AG08396 (cell line): ENCODE data around the gene CDK5RAP2.

Experiments used
- DNase-seq: peaks from one replicate; pipeline ENCODE4 v3.0.0; 2012; ENCODE audit warnings: low spot score, mixed read lengths

CDK5RAP2 gene

DNA sequence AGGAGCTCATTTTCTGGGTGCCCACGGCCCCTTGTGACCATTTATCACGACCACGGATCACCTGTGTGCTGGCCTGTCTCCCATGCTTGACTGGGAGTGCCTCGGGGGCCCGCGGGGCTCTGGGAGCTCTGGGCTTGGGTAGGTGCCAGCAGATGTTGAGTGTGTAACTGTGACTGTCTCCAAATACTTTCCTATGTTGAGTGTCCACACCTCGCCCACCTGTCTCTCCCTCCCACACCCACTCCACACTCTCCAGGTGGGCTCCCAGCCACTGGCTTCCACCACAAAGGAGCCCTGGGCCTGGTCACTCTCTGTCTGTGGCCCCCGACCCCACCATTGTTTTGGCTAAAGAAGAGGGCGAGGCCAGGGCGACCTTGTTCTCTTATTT is 196.4 kb downstream of the CDK5RAP2 start:
- no peak for DNase-seq

DNA sequence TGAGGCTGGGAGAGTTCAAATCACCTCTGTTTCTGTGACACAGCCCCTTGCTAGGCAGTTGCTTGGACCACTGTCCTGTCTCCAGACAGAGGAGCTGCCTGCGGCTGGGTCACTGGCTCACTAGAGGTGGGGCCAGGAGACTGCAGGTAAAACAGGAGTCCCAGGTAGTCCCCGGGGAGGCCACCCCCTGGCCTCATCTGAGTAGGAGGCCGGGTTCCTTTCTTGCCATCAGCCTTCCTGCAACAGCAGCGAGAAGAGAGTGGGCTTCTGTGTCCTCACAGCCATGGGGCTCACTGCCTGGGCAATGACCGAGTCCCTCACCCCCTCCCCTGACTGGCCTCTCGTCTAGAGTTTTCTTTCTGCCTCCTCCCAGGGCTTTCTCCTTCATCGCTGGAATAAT is 197.5 kb downstream of the CDK5RAP2 start:
- DNase-seq, result no peak

DNA sequence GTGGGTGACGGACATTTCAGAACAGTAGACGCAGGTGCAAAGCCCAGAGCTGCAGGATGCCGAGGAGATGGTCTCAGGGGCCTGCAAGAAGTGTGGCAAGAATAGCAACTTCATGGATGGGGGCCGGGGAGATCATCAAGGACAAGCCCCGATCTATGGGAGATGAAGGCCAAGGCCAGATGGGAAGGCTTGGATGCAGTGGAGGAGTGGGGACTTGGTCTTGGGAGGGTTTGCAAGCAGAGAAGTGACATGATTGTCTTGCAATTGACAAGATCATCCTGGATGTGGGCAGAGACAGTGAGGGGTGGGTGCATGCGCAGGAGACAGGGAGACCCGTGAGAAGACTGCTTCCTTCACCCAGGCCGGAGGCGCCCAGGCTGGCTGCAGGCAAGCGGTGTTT is 198.1 kb downstream of the CDK5RAP2 start:
- DNase-seq, result no peak

DNA sequence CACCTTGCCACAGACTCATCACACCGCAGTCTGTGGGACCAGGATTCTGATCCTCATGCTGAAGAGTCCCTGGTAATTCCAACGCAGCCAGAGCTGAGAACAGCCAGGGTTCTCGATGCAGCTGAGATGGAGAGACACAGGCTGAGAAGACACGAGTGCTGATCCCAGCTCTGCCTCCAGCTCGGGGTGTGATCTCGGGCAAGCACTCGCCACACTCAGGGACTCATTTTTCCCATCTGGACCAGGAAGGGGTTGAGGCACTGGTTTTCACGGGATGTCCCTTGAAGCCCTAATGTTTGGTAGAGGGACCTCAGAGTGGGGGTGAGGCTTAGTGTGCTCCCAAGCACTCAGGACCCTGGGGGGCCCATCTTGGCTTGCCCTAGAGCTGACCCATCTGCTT is 200.4 kb downstream of the CDK5RAP2 start:
- no peak for DNase-seq

DNA sequence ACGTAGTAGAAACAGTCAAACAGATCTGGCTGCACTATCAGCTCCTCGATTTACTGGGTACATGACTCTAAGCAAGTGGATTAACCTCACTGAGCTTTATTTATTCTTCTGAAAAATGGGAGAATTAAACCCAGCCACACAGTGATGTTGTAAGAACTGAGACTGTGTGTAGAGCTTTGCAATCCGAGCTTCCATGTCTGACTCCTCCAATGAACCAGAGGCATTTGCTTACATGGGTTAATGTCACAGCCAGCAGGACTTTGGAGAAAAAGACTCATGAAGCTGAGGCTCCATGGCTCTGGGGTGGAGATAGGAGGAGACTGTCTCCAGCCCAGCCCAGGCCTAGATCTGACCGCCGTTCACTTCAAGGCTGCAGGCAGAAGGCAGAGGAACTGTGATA is 201.3 kb downstream of the CDK5RAP2 start:
- no peak for DNase-seq

DNA sequence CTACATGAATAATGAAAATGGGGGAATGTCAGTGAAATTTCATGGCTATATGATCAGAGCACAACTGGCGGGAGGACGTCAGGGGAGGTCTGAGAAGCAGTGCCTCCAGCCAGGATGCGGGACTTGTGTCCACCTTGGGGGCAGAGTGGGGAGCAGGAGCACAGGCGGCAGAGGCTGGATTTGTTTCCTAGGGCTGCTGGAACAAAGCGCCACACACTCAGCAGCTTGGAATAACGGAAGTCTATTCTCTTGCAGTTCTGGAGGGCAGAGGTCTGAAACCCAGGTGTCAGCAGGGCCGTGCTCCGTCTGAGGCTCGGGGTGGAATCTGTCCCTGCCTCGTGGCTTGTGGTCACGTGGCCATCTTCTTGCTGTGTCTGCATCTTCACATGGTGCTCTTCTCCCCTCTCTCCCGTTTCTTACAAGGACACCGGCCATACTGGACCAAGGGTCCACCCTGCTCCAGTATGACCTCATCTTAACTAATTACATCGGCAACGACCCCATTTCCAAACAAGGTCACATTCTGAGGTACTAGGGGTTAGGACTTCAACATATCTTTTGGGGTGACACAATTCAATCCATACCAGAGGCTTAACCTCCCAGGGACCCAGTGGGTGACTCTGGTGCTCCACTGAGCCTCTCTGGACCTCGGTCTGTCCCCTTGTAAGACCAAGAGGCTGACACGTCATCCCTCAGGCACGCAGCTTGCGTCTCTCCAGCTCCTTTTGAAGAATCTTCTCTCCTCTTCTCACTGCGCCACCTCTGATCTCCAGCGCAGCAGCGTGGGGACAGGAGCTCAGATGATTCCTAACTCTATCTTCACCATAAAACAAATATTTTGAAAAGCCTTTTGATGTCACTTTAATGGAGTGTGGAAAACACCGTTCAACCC is 202.5 kb downstream of the CDK5RAP2 start:
- DNase-seq, result peak; percentile 54

DNA sequence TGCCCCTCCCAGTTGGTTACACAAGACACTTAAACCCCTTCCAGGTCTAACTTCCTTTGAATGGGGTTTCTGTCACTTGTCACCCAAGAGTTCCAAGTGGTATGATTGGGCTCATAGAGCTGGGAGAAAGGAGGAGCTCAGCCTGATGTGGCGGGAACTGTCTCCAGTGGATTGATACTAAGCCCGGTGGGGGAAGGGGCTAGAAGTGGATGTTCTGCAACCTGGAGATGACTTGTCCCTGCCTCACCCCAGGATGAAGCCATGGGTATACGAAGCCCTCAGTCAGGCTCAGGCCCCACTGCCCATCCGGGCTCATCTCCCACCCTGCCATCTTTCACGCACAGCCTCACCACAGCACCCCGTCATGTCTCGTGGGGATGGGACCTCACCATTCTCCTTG is 203.9 kb downstream of the CDK5RAP2 start:
- DNase-seq, result no peak

DNA sequence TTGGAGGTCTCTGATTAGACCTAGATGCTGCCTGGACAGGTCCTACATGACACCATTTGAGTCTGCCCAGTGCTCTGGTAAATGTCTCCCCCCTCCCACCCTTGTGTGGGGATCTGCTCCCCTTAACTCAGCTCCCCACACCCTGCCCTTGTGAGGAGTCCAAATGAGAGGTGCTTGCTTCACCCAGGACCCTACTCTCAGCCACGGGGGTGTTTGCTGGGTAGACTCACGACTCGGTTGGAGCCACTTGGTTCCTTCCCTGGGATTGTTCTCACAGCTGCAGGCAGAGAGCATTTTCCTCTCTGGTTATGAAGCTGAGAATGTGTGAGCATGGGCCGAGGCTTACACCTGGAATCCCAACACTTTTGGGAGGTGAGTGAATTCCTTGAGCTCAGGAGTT is 204.7 kb downstream of the CDK5RAP2 start:
- DNase-seq, result no peak

DNA sequence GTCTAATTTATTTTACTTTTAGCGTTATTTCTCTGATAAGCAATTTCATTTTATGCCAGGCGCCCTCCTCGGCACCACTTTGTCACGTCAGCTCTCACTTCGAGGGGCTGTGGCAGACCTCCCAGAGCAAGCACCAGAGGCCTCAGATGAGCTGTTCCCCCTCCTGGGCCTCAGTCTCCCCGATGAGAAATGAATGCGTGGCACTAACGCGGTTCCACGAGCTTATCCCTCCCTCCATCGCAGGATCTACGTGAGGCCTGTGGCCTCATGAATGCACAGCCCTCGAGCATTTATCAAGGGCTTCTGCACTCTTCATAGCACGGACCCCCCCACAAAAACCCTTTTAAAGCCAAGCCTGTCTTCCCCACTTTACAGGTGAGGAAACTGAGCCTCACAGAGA is 205.2 kb downstream of the CDK5RAP2 start:
- DNase-seq, result no peak

DNA sequence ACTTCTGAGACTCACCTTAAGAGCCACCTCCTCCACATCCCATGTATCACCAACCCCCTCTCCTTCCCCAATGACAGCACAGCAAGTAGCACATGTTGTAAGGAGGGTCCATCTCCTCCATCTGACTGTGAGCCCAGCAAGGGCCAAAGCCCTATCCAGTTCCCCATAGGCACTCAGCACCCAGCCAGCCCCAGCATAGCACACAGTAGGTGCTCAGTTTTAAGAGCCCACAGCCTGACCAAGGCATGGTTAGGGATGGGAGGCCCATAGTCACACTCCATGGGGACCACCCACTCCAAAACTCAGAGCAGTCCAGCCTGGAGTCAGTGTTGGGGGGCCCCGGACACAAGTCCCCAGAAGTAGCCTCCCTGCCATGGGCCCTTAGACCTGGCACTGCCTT is 205.7 kb downstream of the CDK5RAP2 start:
- DNase-seq, result no peak

DNA sequence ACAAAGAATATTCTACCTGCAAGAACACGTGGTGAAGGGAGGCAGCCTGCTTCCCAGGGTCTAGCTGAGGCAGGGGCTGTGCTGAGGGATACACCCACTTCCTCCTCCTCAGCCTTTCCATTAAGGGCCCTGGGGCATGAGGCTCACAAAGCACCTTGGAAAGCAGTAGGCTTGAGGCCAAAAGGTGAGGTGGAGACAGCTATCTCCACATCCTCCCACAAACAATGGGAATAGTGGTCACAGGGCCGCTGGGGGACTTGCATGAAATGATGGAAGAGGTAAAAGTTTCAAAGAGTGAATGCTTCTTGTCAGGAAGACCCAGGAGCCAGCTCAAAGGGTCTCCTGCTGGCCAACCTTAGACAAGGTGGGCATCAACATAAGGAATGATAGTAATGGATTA is 207.9 kb downstream of the CDK5RAP2 start:
- DNase-seq, result no peak

DNA sequence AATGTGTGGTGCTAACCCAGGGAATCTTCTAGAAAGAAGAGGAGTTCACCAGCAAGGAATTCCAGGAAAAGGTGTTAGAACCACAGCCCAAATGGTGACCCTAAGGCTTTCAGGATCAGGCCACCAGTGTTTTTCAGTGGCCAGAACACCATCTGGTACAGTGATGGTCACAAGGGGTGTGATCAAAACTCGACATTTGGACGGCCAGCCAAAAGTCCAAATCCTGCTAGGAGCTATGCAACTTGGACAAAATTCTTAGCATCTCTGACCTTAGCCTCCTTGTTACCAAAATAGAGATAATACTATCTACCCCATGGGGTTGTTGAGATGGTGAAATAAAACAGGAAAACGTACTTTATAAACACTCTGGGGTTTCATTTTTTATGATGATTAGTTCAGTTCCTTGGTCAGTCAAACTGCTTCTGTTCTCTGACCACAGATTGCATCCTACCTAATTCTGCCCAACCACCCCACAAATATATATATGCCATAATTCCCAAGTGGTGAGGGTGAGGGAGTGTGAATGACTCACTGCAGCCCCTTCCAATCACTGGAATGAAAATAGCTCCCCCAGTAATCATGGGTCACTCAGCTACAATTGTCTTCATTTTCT is 210.3 kb downstream of the CDK5RAP2 start:
- no peak for DNase-seq

DNA sequence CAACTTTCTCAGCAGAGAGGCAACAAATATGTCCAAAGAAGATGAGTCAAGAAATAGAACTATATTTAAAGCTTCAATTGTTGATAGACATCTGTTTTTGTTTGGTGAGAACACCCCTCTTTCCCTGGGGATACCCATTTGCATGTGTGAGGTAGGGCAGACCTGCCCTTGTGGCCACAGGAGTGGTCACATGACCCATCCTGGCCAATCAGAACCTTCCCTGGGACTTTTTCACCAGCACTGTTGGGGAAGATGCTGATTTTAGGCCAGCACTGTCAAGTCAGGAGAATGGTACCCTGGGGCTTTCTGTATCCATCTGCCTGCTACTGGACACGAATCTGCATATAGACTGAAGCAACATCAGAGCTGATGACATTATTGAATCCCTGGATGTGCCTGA is 211.2 kb downstream of the CDK5RAP2 start:
- no peak for DNase-seq

DNA sequence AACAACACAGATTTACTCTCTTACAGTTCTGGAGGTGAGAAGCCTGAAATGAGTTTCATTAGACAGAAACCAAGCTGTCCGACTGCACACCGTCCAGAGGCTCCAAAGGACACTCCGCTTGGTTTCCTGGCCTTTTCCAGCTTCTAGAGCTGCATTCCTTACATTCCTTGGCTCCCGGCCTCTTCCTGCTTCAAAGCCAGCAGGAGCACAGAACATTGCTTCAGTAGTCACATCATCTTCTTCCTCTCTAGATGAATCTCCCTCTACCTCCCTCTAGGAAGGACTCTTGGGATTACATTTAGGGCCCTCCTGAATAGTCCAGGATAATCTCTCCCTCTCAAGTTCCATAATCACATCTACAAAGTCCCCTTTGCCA is 213.3 kb downstream of the CDK5RAP2 start:
- peak; percentile 79 for DNase-seq

DNA sequence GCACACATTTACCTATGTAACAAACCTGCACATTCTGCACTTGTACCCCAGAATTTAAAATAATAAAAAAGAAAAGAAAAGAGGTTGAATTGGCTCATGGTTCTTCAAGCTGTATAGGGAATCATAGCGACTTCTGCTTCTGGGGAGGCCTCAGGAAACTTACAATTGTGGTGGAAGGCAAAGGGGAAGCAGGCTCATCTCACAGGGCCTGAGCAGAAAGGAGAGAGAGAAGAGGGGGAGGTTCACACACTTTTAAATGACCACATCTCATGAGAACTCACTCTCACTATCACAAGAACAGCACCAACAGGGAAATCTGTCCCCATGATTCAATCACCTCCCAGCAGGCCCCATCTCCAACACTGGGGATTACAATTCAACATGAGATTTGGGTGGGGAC is 214.6 kb downstream of the CDK5RAP2 start:
- no peak for DNase-seq

DNA sequence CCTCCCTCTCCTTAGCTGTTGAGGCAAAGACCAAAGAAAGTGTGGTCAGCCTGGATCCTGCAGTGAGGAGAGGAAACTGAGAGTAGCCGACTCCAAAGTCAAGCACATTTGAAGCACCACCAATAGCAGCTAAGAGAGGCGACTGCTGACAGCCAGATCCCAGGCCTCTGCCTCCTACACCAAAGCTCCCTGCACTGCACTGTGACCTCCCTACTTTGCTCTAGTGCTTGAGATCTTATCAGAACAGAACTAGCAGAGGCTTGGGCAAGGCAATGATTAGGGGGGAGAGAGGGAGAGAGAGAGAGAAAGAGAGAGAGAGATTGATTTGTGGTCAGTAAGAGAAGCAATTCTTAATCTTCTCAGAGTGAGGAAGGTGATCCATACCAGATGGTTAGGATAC is 216.3 kb downstream of the CDK5RAP2 start:
- no peak for DNase-seq

DNA sequence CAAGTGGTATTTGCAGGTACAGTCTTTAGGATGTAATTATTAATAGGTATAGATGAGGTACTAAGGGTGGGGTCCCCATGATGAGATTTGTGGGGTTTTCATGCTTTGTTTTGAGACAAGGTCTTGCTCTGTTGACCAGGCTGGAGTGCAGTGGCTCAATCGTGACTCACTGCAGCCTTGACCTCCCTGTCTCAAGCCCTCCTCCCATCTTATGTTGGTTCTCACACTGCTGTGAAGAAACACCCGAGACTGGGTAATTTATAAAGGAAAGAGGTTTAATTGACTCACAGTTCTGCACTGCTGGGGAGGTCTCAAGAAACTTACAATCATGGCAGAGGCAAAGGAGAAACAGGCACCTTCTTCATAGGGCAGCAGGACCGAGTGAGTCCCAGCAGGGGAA is 217.5 kb downstream of the CDK5RAP2 start:
- DNase-seq, result no peak

DNA sequence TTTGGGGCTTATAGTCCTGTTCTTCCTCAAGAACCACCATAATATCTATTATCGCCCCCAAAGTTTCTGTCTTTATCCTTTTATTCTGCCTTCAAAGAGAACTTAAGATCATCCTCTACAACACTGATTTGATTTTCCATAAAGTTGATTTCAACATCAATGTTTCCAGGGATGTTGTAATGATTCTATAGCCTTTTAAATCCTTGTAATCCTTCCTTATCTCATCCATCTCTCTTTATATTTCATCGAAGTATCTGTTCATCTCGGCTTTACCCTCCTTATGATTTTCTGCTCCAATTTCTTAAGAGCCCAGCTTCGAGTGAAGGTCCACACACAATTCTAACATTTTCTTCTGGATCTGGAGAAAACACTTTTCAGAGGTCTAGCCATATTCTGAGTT is 218.4 kb downstream of the CDK5RAP2 start:
- DNase-seq, result no peak

DNA sequence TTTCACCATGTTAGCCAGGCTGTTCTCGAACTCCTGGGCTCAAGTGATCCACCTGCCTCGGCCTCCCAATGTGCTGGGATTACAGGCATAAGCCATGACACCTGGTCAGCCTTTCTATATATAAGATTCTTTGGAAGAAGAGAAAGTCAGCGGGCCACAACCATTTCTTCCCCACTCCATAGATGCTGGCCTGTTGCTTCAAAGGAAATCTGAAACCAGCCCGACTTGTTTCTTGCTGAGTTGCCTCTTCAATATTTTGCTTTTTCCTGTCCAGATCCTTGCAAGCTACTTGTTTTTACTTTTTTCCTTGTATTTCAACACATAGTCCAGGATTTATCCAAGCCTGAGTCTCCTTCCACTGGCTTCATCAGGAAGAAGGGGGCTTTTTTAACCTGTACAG is 219.5 kb downstream of the CDK5RAP2 start:
- DNase-seq, result no peak

DNA sequence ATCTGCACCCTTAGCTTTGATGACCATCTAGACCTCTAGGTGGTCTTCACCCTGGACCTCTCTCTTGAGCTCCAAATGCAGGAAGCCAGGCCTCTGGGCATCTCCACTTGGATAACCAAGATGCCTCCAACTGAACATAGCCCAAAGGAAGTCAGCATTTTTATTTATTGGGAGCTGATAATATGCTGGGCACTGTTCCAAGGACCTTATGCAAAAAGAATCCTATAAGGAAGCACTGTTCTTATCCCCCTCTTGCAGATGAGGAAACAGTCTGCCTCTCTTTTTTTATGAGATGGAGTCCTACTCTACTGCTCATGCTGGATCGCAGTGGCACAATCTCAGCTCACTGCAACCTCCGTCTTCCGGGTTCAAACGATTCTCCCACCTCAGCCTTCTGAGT is 219.9 kb downstream of the CDK5RAP2 start:
- no peak for DNase-seq

DNA sequence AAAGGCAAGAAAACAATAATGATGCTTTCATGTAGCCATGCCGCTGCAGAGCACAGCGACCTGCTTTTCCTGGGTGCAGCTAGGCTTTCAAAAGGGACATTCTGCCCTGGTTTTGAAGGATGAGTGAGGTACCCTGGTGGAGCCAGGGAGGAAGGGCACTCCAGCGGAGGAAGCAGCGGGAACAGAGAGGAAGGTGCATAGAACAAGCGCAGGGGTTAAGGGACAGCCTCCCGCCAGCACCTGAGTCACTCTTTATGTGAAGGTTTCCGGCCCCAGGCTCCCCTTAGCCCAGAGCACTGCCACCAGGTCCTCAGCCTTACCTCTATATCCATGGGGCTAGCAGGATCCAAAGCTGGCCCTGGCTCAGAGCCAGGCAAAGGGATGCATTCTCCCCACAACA is 221.1 kb downstream of the CDK5RAP2 start:
- DNase-seq, result no peak

DNA sequence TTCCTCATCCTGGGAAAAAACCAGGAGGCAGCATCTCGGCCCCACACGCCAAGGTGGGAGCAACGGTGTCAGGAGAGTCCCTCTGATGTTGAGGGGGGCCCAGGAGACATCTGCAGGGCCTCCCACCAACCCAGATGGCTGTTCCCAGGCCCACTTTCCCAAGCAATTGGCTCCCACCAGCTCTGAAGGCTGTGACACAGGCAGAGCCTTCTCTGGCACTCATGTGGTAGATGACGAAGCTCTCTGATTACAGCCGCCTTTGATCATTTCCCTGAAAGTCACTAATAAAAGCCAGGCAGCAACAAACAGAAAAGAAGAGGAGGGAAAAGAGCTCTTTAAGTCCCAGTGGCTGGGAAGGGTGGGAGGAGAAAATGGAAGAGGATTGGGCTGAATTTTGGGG is 226.5 kb downstream of the CDK5RAP2 start:
- DNase-seq, result peak; percentile 25

DNA sequence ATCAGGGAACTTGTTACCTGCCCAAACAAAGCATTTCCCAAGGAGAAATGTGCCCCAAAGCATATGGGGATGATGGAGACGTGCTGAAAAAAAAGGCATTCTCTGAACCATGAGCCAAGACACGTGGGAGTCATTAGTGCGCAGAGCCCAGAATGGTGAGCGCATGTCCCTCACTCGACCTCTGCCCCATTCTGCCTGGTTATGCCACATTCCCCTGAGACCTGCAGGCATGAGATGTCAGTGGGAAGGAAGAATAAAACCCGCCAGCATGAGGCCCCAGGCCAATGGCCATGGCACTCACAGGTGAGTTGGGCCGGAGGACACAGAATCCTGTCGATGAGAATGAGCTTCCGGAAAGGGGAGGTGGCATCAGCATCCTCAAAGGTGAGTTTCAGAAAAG is 228.9 kb downstream of the CDK5RAP2 start:
- no peak for DNase-seq

DNA sequence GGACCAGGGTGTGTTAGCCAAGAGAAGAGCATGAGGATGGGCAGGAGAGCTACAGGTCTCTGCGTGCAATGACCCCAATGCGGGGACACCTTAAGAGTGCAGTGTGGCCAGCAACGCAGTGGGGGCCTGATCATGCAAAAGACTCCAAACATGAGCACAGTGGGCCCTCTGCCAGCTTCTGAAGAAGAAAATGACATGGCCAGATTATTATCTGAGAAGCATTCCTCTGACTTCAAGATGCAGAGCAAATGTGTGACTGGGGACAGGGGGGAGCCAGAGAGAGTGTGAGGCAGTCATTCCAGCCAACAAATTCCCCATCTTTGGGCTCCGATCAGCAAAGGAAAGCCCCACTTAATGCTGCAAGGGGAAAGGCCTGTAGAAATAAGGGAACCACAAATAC is 229.4 kb downstream of the CDK5RAP2 start:
- DNase-seq, result no peak
